Measurements from ENCODE around the gene COL5A1.
A peak's percentile ranks its signal among the peaks of the same experiment; 100 is the strongest.

Gene COL5A1

GRCh38 chr9:134659688-134660131 is 18.1 kb downstream of the COL5A1 start:
- H3K27me3 ChIP-seq (ENCODE audit: insufficient read depth, poor library complexity, severe bottlenecking) = no peaks in the 10 kb centered on the region
- DNase-seq (ENCODE audit: low read depth in 1 of 2, low spot score in 1 of 2) = no peak
- H3K4me3 ChIP-seq (replicated peaks; ENCODE audit: insufficient read depth, low read length) = no peak overlapping the region
- TF ChIP-seq POLR2AphosphoS5 (IDR thresholded peaks at IDR 0.05; ENCODE audit: low read depth) (no peak), GABPA (IDR thresholded peaks at IDR 0.05; ENCODE audit: low read depth) (no peak), SPI1 (IDR thresholded peaks at IDR 0.05; ENCODE audit: borderline replicate concordance, low read depth) (no peak), REST (IDR thresholded peaks at IDR 0.05; ENCODE audit: insufficient replicate concordance, low read depth) (no peak)
- TF ChIP-seq, protein P1, sequence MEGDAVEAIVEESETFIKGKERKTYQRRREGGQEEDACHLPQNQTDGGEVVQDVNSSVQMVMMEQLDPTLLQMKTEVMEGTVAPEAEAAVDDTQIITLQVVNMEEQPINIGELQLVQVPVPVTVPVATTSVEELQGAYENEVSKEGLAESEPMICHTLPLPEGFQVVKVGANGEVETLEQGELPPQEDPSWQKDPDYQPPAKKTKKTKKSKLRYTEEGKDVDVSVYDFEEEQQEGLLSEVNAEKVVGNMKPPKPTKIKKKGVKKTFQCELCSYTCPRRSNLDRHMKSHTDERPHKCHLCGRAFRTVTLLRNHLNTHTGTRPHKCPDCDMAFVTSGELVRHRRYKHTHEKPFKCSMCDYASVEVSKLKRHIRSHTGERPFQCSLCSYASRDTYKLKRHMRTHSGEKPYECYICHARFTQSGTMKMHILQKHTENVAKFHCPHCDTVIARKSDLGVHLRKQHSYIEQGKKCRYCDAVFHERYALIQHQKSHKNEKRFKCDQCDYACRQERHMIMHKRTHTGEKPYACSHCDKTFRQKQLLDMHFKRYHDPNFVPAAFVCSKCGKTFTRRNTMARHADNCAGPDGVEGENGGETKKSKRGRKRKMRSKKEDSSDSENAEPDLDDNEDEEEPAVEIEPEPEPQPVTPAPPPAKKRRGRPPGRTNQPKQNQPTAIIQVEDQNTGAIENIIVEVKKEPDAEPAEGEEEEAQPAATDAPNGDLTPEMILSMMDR (IDR thresholded peaks at IDR 0.05; ENCODE audit: insufficient read depth, low read length) = no peak
- no peak overlapping the region for H3K27ac ChIP-seq (replicated peaks)

GRCh38 chr9:134660407-134660806 is 18.8 kb downstream of the COL5A1 start:
- no peaks in the 10 kb centered on the region for H3K27me3 ChIP-seq (ENCODE audit: insufficient read depth, poor library complexity, severe bottlenecking)
- peak; percentile 7 to 10 for DNase-seq (ENCODE audit: low read depth in 1 of 2, low spot score in 1 of 2)
- H3K27ac ChIP-seq (replicated peaks) = no peak overlapping the region
- TF ChIP-seq GABPA (IDR thresholded peaks at IDR 0.05; ENCODE audit: low read depth) (no peak), REST (IDR thresholded peaks at IDR 0.05; ENCODE audit: insufficient replicate concordance, low read depth) (no peak)
- TF ChIP-seq, protein P1 (IDR thresholded peaks at IDR 0.05; ENCODE audit: insufficient read depth, low read length) = peak; percentile 49
- no peak overlapping the region for H3K4me3 ChIP-seq (replicated peaks; ENCODE audit: insufficient read depth, low read length)

DNA sequence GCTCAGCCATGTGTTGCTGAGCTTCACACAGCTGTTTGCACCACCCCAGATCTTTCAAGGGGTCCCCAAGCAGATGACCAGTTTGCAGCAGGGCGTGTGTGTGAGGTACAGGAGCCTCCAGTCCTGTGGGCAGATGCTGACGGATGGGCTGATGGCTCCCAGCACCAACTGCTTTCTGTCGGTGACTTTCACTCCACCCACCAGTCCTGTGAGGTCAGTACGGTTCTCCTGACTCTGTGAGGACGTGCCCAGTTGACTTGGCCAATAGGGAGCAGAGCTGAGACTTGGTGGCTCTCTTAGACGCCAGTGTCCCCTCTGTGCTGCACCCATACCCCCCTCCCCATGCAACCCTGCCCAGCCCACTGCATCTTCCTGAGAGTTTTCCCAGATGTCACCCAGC is 19.7 kb downstream of the COL5A1 start:
- Histone ChIP-seq H3K27me3 (ENCODE audit: insufficient read depth, poor library complexity, severe bottlenecking) (no peaks in the 10 kb centered on the region), H3K27ac (replicated peaks) (no peak overlapping the region), H3K4me3 (replicated peaks; ENCODE audit: insufficient read depth, low read length) (no peak overlapping the region)
- TF ChIP-seq GABPA (IDR thresholded peaks at IDR 0.05; ENCODE audit: low read depth) (no peak), SPI1 (IDR thresholded peaks at IDR 0.05; ENCODE audit: borderline replicate concordance, low read depth) (no peak)
- TF ChIP-seq, protein P1 (IDR thresholded peaks at IDR 0.05; ENCODE audit: insufficient read depth, low read length) = no peak
- DNase-seq (ENCODE audit: low read depth in 1 of 2, low spot score in 1 of 2) = no peak

DNA sequence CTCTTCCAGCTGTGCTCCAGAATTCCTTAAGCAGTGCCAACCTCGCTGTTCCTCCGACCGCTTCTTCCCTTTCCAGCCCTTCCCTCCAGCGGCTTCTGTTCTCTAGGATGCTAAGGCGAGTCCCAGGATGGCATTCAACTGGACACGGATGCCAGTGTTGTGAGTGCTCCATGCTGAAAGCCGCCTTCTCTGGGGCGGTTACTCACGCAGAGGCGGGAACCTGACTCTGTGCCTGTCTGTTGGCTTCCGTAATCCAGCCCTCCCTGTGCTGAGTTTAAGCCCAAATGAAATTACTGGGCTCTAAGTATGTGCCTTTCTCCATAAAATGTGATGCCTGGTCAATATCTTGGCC is 20.2 kb downstream of the COL5A1 start:
- Histone ChIP-seq H3K27ac (replicated peaks) (no peak overlapping the region), H3K4me3 (replicated peaks; ENCODE audit: insufficient read depth, low read length) (no peak overlapping the region), H3K27me3 (ENCODE audit: insufficient read depth, poor library complexity, severe bottlenecking) (no peaks in the 10 kb centered on the region)
- TF ChIP-seq, protein P1 (IDR thresholded peaks at IDR 0.05; ENCODE audit: insufficient read depth, low read length) = no peak
- no peak for TF ChIP-seq REST (IDR thresholded peaks at IDR 0.05; ENCODE audit: insufficient replicate concordance, low read depth)
- no peak for TF ChIP-seq SPI1 (IDR thresholded peaks at IDR 0.05; ENCODE audit: borderline replicate concordance, low read depth)
- no peak for DNase-seq (ENCODE audit: low read depth in 1 of 2, low spot score in 1 of 2)

Data from HL-60 (cell line).